ENCODE data around the gene CSPG5.

CSPG5 gene

GRCh38 chr3:47578691-47579632 is at the start of gene CSPG5:
CSPG5 (minus strand) TSS chr3:47578865; CDS start chr3:47578693, 172 bp downstream.
- peak in 1 of 3 experiments; percentile 16 for DNase-seq (ENCODE audit: low read depth in 3 of 3)

DNA sequence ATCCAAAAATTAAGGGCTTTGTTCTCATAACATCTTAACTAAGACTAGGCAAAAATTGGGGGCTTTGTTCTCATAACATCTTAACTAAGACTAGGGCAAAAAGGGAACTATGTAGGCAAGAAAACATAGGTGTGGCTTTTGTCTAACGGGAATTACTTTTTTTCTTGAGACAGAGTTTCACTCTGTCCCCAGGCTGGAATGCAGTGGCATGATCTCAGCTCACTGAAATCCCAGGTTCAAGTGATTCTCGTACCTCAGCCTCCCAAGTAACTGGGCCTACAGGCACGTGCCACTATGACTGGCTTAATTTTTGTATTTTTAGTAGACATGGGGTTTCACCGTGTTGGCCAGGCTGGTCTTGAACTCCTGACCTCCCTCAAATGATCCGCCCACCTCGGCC is 49.8 kb upstream of the CSPG5 start:
- no peak for DNase-seq (ENCODE audit: low read depth in 3 of 3)

- no peak for DNase-seq (ENCODE audit: low read depth in 3 of 3)
Measured at GRCh38 chr3:47622671-47623461, 44.2 kb upstream of the CSPG5 start.

DNA sequence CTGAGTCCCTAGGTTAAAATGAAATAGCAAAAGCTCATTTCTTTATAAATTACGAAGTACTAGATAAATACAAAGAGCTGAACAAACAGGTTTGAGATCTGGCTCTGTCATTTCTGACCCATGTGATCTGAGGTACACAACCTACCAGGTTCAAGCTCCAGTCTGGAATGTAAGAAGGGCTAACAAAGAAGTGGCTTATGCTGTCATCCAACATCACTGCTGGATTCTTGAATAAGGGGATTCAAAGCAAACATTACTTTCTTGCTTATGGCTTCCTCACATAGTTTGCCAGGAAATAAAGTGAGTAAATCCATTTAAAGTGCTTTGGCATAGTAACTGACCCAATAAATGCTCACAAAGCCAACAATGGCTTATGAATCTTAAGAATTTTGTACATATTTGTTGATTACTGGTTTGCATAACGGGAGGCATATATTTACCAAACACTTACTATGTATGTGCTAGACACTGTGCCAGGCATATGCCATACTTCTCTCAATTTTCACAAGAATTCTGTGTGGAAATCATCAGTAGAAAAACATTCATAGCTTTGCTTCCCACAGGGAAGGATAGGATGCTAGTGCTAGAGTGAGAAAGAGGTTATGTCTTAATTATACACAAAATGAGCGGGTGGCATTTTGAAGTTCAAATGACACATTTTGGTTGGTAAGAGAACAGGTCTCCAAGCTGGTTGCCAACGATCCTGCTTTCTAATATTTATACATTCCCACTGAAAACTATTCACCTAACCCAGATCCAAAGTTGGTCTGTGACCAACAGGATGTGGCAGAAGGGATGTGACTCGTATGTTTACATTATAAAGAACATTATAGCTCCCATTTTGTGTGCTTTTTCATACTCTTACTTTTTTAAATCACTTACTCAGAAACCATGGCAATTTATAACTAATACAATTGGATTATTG is 38.7 kb upstream of the CSPG5 start:
- DNase-seq (ENCODE audit: low read depth in 3 of 3), result no peak

- no peak for DNase-seq (ENCODE audit: low read depth in 3 of 3)
Measured at GRCh38 chr3:47614788-47615187, 36.1 kb upstream of the CSPG5 start.

- no peak for DNase-seq (ENCODE audit: low read depth in 3 of 3)
Measured at GRCh38 chr3:47613722-47614121, 35.1 kb upstream of the CSPG5 start.

DNA sequence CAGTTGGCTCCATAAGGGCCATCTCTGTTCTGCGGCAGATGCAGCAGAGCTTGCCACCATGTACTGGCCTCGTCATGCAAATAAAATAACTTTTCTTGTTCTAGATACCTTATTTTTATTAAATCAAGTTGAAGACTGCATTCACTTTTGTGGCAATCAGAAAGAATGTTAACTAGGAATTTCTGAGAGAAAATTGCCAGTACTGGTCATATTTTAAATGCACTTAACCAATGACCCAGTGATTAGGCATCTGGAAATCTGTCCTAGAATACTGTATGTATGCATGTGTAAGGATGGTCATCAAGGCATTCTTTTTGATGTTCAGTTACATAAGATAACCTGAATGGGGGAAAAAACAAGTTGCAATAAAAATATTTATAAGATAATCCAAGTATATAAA is 34.2 kb upstream of the CSPG5 start:
- DNase-seq (ENCODE audit: low read depth in 3 of 3), result no peak

- no peak for DNase-seq (ENCODE audit: low read depth in 3 of 3)
Measured at GRCh38 chr3:47612178-47612577, 33.5 kb upstream of the CSPG5 start.

- DNase-seq (ENCODE audit: low read depth in 3 of 3), result no peak
Measured at GRCh38 chr3:47611576-47611975, 32.9 kb upstream of the CSPG5 start.

DNA sequence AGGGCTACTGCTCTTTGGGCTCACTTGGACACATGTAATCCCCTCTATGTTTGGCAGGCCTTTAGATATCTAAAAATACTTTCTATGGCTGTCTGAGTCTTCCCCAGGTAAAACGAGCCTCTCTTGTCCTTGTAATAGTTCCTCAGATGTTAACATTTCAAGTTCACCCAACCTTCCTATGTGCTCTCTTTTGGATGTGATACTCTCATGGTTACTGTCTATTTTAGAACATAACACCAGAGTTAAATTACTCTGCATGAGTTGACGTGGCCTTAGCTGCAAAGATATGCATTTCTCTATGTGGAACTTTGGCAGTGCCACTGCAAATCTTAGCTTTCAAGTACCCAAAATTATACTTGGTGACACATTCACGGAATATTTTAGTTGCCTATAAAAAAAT is 31.9 kb upstream of the CSPG5 start:
- DNase-seq (ENCODE audit: low read depth in 3 of 3), result no peak

- DNase-seq (ENCODE audit: low read depth in 3 of 3), result no peak
Measured at GRCh38 chr3:47607335-47607734, 28.7 kb upstream of the CSPG5 start.

- no peak for DNase-seq (ENCODE audit: low read depth in 3 of 3)
Measured at GRCh38 chr3:47606165-47606564, 27.5 kb upstream of the CSPG5 start.

- DNase-seq (ENCODE audit: low read depth in 3 of 3), result no peak
Measured at GRCh38 chr3:47605652-47606051, 27.0 kb upstream of the CSPG5 start.

DNA sequence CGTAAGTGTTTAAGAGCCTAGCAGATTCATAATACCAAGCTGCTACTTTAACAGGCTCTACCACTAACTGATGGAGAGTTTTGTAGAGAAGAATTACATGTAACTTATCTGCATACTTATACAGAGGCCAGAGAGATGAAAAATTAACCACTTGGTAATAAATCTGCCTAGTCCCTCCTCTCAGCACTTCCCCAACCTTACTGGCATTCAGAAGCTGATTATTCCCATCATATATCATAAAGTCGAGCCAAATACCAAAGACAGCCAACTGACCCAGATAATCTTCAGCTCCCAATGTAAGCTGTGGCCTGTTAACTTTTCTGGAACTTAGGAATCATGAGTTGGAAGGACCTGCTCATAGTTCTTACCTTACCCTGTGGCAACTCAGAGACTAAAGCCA is 25.5 kb upstream of the CSPG5 start:
- DNase-seq (ENCODE audit: low read depth in 3 of 3), result no peak

GRCh38 chr3:47603332-47603731 is 24.7 kb upstream of the CSPG5 start:
- DNase-seq (ENCODE audit: low read depth in 3 of 3), result no peak

DNA sequence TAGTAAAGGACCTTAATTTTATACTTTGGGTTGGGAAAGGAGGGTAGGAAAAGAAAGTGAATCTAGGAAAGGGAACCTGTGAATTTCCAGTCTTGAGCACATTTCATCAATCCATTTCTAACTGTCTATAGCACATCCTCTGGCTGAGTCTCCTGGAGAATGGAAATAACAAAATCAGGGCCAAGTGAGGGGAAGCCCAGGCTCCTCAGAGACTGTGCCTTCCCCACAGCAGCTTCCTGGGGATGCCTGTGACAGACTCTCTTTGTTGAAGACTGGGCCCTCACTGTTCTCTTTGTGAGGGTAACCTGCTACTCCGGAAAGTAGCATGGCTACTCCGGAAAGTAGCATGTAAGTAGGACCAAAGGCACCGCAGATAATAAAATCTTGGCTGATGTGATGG is 22.6 kb upstream of the CSPG5 start:
- DNase-seq (ENCODE audit: low read depth in 3 of 3), result no peak

DNA sequence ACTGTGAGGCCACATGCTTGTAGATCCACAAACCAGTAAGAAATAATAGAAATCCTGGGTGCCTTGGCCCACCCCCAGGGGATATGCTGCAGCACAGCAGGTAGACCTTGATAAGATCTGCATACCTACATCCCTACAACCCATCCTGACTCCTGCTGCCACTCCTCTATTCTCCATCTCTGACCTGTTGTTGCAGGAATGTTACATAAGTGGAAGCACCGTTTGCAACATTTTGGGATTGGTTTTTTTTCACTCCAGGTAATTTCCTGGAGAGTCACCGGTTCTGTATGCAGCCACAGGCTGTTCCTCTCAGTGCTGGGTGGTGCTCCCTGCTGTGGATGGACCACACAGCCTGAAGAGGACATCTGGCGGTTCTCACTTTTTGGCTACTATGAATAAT is 16.1 kb upstream of the CSPG5 start:
- no peak for DNase-seq (ENCODE audit: low read depth in 3 of 3)

- no peak for DNase-seq (ENCODE audit: low read depth in 3 of 3)
Measured at GRCh38 chr3:47592066-47592795, 13.6 kb upstream of the CSPG5 start.

GRCh38 chr3:47590216-47590615 is 11.6 kb upstream of the CSPG5 start:
- no peak for DNase-seq (ENCODE audit: low read depth in 3 of 3)

GRCh38 chr3:47588587-47588986 is 9.9 kb upstream of the CSPG5 start:
- no peak for DNase-seq (ENCODE audit: low read depth in 3 of 3)

GRCh38 chr3:47588053-47588452 is 9.4 kb upstream of the CSPG5 start:
- no peak for DNase-seq (ENCODE audit: low read depth in 3 of 3)
